AG08396 (cell line): ENCODE results near the gene PLSCR1.

Experiments
- DNase-seq: peaks from one replicate; pipeline ENCODE4 v3.0.0; 2012; ENCODE audit warnings: low spot score, mixed read lengths

The PLSCR1 gene

DNA sequence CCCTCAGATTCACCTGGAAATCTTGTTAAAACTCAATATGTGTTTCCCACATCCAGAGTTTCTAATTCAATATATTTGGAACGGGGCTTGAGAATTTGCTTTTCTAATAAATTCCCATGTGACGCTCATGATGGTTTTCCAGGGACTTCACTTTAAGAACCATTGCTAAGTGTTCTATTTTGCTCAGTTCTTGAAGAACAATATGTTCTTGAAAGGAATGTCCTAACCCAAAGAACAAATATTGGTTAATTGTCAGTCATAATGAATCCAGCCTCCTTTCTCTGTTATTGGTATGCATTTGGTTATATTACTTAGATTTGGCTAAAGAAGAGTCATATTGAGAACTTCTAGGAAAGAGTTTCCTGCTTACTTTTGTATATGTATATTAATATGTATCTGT is 70.7 kb downstream of the PLSCR1 start:
- no peak for DNase-seq

DNA sequence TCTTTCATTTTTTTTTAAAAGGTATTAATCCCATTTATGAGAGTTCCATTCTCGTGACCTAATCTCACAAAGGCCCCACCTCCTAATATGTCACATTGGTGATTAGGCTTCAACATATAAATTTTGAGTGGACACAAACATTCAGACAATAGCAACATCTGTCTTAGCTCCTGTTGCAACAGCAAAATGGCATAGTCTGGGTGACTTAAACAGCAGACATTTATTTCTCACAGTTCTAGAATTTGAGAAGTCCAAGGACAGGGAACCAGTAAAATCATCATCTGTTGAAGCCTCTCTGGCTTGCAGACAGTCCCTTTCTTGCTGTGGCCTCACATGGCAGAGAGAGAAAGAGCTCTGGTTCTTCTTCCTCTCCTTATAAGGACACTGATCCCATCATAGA is 71.8 kb downstream of the PLSCR1 start:
- no peak for DNase-seq

DNA sequence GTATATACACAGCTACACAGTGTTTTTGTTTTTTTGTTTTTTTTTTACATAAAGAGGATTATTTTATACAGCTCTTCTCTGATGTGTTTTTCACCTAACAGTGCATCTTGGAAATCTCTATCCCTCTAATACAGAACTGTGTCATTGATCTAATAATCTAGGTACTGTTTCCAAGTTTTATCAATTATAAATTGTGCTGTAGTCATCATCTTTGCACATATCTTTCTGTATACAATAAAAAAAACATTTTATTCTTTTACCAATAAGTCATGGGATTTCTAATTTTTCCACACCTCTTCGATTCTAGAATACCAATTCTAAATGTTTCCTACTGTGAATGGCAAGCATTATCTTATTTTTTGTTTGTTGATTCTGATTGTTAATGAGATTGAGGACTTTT is 73.4 kb downstream of the PLSCR1 start:
- DNase-seq: no peak

DNA sequence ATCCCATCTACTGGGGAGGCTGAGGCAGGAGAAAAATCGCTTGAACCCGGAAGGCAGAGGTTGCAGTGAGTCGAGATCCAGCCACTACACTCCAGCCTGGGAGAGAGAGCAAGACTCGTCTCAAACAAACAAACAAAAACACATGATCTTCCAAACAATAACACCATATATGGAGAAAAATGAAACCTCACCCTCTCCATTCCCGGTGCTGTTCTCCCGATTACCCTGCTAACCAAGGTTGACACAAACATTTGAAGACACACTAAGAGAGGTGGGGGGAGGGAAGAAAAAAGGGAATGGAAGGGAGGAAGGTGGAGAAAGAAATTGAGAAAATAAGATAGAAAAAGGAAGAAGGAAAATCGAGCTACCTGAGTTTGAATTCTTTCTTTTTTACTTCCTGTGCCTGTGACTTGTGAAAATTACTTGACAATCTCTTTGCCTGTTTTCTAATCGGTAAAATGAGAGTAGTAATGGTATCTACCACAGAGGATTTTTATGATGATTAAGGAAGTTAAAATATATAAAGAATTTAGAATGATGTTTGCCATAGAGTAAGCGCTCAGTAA is 73.9 kb downstream of the PLSCR1 start:
- no peak for DNase-seq

GRCh38 chr3:146469150-146470017 is 75.0 kb downstream of the PLSCR1 start, which contains the start of gene PLSCR2:
PLSCR2 (minus strand) TSS chr3:146469561; CDS start chr3:146459904, 9,657 bp downstream.
- peak; percentile 24 for DNase-seq

- no peak for DNase-seq
These were observed 75.7 kb downstream of the PLSCR1 start for GRCh38 chr3:146468671-146469149.

DNA sequence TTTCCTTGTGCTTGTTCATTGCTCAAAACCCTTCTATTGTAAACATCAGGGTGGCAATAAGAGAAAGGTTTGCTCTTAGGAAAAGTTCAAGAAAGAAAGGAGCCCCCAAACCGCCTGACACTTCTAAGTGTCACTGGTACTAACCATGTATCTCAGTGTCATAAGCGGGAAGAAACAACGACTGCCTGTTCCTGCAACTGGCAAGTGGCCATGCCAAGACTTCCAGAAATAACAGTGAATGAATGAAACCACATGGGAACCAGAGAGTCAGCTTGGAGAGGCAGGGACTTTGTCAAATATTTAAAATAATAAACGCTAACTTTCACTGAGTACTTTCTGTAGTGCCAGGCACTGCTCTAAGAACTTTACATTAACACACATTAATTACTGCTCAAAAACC is 76.2 kb downstream of the PLSCR1 start:
- DNase-seq: no peak

GRCh38 chr3:146466604-146467003 is 77.8 kb downstream of the PLSCR1 start:
- no peak for DNase-seq

DNA sequence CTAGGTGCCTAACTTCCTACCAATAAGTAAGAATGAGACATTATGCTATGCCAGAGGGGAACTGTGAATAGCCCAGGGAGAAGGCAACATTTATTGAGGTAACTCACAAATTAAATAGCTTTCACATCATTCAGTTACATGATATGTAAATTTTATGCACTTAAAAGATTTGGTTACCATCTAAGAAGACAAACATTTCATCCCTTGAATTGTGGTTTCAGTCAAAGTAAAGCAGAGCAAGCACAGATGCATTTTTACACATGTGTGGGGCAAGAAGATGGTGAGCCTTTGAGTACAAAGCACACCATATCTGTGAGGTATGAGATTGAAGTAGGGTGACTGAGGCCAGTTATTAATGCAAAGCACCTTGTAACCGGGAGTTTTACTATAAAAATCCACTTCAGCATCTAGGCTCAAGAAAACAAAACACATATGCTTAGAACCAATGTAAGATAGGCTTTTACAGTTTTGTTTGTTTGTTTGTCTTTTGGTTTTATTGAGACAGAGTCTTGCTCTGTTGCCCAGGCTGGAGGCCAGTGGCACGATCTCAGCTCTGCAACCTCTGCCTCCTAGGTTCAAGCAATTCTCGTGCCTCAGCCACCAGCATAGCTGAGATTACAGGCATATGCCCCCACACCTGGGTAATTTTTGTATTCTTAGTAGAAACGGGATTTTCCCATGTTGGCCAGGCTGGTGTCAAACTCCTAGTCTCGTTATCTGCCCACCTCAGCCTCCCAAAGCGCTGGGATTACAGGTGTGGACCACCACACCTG is 78.5 kb downstream of the PLSCR1 start:
- no peak for DNase-seq
